Measurements from ENCODE around the gene ACSM2B. TPM values are rescaled to one million over a fixed set of nuclear protein-coding genes. Genes with fewer than 3 reads are reported as not detected.
"Not testable (repeated sequence)": the region's sequence is repeated elsewhere in the genome, so short reads cannot be mapped to it uniquely, and the experiment has no call there.

ACSM2B gene
- total RNA-seq, 5 donors from 2014 or later (not counting 1 experiment from before 2014, with no cell fraction given) = 0.18 to 0.86 TPM; not detected in 3

DNA sequence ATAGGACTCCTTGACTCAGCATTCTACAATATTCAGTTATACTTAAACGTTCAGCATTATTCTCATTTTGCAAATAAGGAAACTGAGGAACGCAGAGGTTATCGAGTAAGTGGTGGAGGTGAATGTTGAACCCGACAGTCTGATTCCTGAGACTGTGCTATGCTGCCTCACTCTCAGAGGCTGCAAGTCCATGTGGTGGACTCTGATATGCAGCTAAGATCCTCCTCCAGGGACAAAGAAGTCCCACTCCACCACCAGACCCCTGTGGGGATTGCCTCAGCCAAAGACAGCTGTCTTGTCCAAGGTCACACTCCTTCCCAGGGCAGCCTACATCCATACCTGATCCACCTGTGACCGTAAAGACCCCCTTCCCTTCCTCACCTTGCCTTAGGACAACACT lies 37.5 kb downstream of the ACSM2B start:
- no peaks in the 10 kb centered on the region for H3K36me3 Mint-ChIP-seq
- Histone ChIP-seq H3K36me3 (ENCODE audit: control insufficient read depth in 2 of 2, extremely low read depth in 1 of 2, insufficient read depth in 1 of 2, low read length in 1 of 2) (no peaks in the 10 kb centered on the region), H3K4me1 (ENCODE audit: control insufficient read depth in 1 of 2, extremely low read depth in 1 of 2, insufficient read depth in 2 of 2, low read length in 2 of 2) (no peaks in the 10 kb centered on the region), H3K27ac (ENCODE audit: low read length) (no peak overlapping the region), H3K27me3 (replicated peaks in 1 of 2; ENCODE audit: control insufficient read depth in 2 of 2, extremely low read depth in 1 of 2, insufficient read depth in 2 of 2, low read length in 1 of 2) (no peaks in the 10 kb centered on the region), H3K9me3 (no peaks in the 10 kb centered on the region), H3K4me3 (ENCODE audit: control insufficient read depth in 1 of 2, extremely low read depth in 1 of 2, low read length in 1 of 2) (no peak overlapping the region)
- no peaks in the 10 kb centered on the region for H3K9me3 Mint-ChIP-seq
- H3K27ac Mint-ChIP-seq = no peak overlapping the region
- no peak overlapping the region for H3K4me3 Mint-ChIP-seq
- ATAC-seq (replicated peaks in 1 of 4) = no peak
- no peak for DNase-seq
- H3K4me1 Mint-ChIP-seq = no peaks in the 10 kb centered on the region
- no CpG with 5 or more reads among the region's 5 CpGs for WGBS (ENCODE audit: insufficient coverage)
- ChIA-PET POLR2A (no interaction called here), CTCF (no interaction called here)
- H3K27me3 Mint-ChIP-seq = peaks cover 6 to 10% of the 10 kb centered on the region in 2 donors

- Mint-ChIP-seq H3K36me3 (no peaks in the 10 kb centered on the region), H3K27me3 (peaks cover 2 to 6% of the 10 kb centered on the region in 2 donors), H3K27ac (no peak overlapping the region), H3K4me3 (no peak overlapping the region), H3K9me3 (no peaks in the 10 kb centered on the region), H3K4me1 (no peaks in the 10 kb centered on the region)
- no peak overlapping the region for H3K4me3 ChIP-seq (ENCODE audit: control insufficient read depth in 1 of 2, extremely low read depth in 1 of 2, low read length in 1 of 2)
- DNase-seq (no peak), ATAC-seq (replicated peaks in 1 of 4) (no peak)
- no peak overlapping the region for H3K27ac ChIP-seq (ENCODE audit: low read length)
- no CpG with 5 or more reads among the region's 1 CpG for WGBS (ENCODE audit: insufficient coverage)
- no peaks in the 10 kb centered on the region for H3K36me3 ChIP-seq (ENCODE audit: control insufficient read depth in 2 of 2, extremely low read depth in 1 of 2, insufficient read depth in 1 of 2, low read length in 1 of 2)
- POLR2A ChIA-PET = no interaction called here
- no peaks in the 10 kb centered on the region for H3K9me3 ChIP-seq
- CTCF ChIA-PET = no interaction called here
- H3K27me3 ChIP-seq (replicated peaks in 1 of 2; ENCODE audit: control insufficient read depth in 2 of 2, extremely low read depth in 1 of 2, insufficient read depth in 2 of 2, low read length in 1 of 2) = no peaks in the 10 kb centered on the region
- H3K4me1 ChIP-seq (ENCODE audit: control insufficient read depth in 1 of 2, extremely low read depth in 1 of 2, insufficient read depth in 2 of 2, low read length in 2 of 2) = no peaks in the 10 kb centered on the region
These were observed 38.0 kb downstream of the ACSM2B start for GRCh38 chr16:20538181-20538580.

DNA sequence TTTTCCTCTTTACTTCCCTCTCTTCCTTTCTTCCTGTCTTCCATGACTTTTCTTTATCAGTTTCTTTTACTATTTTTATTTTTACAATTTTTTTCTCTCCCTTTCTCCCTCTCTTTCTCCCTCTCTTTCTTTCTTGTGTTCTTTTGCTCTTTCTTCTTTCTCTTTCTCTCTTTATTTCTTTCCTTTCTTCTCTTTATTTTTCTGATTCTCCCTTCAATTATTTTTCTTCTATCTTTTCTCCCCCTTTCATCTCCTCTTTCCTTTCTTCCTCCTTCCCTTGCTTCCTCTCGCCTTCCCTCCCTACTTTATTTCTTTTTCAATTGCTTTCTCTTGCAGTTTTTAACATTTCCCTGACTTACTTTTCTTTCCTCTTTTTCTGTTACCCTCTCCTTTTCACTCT lies 39.5 kb downstream of the ACSM2B start:
- H3K27ac ChIP-seq (ENCODE audit: low read length); H3K36me3 ChIP-seq (ENCODE audit: control insufficient read depth in 2 of 2, extremely low read depth in 1 of 2, insufficient read depth in 1 of 2, low read length in 1 of 2); H3K4me1 Mint-ChIP-seq; H3K9me3 Mint-ChIP-seq; H3K36me3 Mint-ChIP-seq; ATAC-seq (replicated peaks in 1 of 4); H3K27me3 Mint-ChIP-seq; DNase-seq; H3K4me3 ChIP-seq (ENCODE audit: control insufficient read depth in 1 of 2, extremely low read depth in 1 of 2, low read length in 1 of 2); H3K9me3 ChIP-seq; H3K27me3 ChIP-seq (replicated peaks in 1 of 2; ENCODE audit: control insufficient read depth in 2 of 2, extremely low read depth in 1 of 2, insufficient read depth in 2 of 2, low read length in 1 of 2); POLR2A ChIA-PET; H3K4me3 Mint-ChIP-seq; H3K4me1 ChIP-seq (ENCODE audit: control insufficient read depth in 1 of 2, extremely low read depth in 1 of 2, insufficient read depth in 2 of 2, low read length in 2 of 2); H3K27ac Mint-ChIP-seq; CTCF ChIA-PET: not testable (repeated sequence)
- 17% methylated on average over 1 of the region's 1 CpG for whole genome bisulfite sequencing (ENCODE audit: insufficient coverage)

DNA sequence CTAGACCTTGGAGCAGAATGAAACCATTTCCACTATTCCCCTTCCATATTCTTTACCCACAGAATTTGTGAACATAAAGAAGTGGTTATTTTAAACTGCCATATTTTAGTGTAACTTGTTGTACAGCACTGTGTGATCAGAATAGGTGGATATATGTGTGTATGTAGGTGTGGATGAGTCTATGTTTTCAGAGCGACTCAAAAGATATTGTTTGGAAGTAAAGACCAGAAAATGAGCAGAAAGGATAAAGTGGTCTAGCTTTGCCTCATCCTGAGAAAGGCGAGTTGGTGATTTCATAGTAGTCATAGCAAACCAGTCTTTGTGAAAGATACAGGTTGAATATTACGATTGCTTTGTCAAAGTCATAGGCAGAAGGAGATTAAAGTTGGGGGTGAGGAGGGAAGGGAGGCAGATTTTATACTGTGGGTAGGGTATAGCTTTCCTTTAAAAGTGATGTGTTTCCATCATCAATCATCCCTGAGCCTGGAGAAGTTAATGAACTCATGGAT lies 43.8 kb downstream of the ACSM2B start:
- H3K36me3 Mint-ChIP-seq; H3K9me3 ChIP-seq; H3K27me3 Mint-ChIP-seq; H3K27ac Mint-ChIP-seq; H3K27ac ChIP-seq (ENCODE audit: low read length); DNase-seq; H3K4me1 ChIP-seq (ENCODE audit: control insufficient read depth in 1 of 2, extremely low read depth in 1 of 2, insufficient read depth in 2 of 2, low read length in 2 of 2); H3K4me3 Mint-ChIP-seq; H3K36me3 ChIP-seq (ENCODE audit: control insufficient read depth in 2 of 2, extremely low read depth in 1 of 2, insufficient read depth in 1 of 2, low read length in 1 of 2); ATAC-seq (replicated peaks in 1 of 4); POLR2A ChIA-PET; H3K4me3 ChIP-seq (ENCODE audit: control insufficient read depth in 1 of 2, extremely low read depth in 1 of 2, low read length in 1 of 2); H3K9me3 Mint-ChIP-seq; H3K27me3 ChIP-seq (replicated peaks in 1 of 2; ENCODE audit: control insufficient read depth in 2 of 2, extremely low read depth in 1 of 2, insufficient read depth in 2 of 2, low read length in 1 of 2); H3K4me1 Mint-ChIP-seq; CTCF ChIA-PET: not testable (repeated sequence)
- no CpG with 5 or more reads among the region's 3 CpGs for WGBS (ENCODE audit: insufficient coverage)

GRCh38 chr16:20531795-20532194 lies 44.4 kb downstream of the ACSM2B start:
- CTCF ChIA-PET; H3K4me1 ChIP-seq (ENCODE audit: control insufficient read depth in 1 of 2, extremely low read depth in 1 of 2, insufficient read depth in 2 of 2, low read length in 2 of 2); H3K27me3 ChIP-seq (replicated peaks in 1 of 2; ENCODE audit: control insufficient read depth in 2 of 2, extremely low read depth in 1 of 2, insufficient read depth in 2 of 2, low read length in 1 of 2); H3K36me3 ChIP-seq (ENCODE audit: control insufficient read depth in 2 of 2, extremely low read depth in 1 of 2, insufficient read depth in 1 of 2, low read length in 1 of 2); H3K9me3 Mint-ChIP-seq; H3K27ac ChIP-seq (ENCODE audit: low read length); H3K4me3 ChIP-seq (ENCODE audit: control insufficient read depth in 1 of 2, extremely low read depth in 1 of 2, low read length in 1 of 2); ATAC-seq (replicated peaks in 1 of 4); H3K4me1 Mint-ChIP-seq; H3K27me3 Mint-ChIP-seq; DNase-seq; H3K27ac Mint-ChIP-seq; H3K36me3 Mint-ChIP-seq; POLR2A ChIA-PET; H3K4me3 Mint-ChIP-seq; H3K9me3 ChIP-seq: not testable (repeated sequence)
- no CpG with 5 or more reads among the region's 13 CpGs for WGBS (ENCODE audit: insufficient coverage)

DNA sequence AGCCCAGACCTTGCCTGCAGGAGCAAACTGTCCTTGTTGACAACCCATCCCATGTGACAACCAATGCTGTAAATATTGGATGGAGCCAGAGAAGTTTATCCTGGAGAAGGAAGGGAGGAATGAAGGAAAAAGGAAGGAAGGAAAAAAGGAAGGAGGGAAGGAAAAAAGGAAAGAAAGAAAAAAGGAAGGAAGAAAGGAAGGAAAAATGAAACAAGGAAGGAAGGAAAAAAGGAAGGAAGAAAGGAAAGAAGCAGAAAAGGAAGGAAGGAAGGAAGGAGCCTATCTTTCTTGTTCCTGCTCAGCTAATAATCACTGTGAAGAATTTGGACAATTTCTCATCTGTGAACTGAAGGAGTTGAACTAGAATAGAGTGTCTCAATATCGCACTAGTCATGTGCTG lies 56.1 kb downstream of the ACSM2B start:
- POLR2A ChIA-PET = no interaction called here
- peaks cover 0 to 6% (median 0%) of the 10 kb centered on the region in 3 donors for H3K9me3 Mint-ChIP-seq
- CTCF ChIA-PET = interaction anchor here in 1 of 2 donors (0.7 kb wide), 1 partner anchor 271 kb away, joined by 3 read pairs; no protein-coding TSS in a partner anchor
- WGBS (ENCODE audit: insufficient coverage) = 80% methylated on average over 1 of the region's 1 CpG
- no peaks in the 10 kb centered on the region for H3K36me3 Mint-ChIP-seq
- peak overlapping the region in 1 of 2 donors; percentile 25 for H3K27ac Mint-ChIP-seq
- H3K27me3 ChIP-seq (replicated peaks in 1 of 2; ENCODE audit: control insufficient read depth in 2 of 2, extremely low read depth in 1 of 2, insufficient read depth in 2 of 2, low read length in 1 of 2) = peaks cover 0 to 2% of the 10 kb centered on the region in 2 experiments
- no peak for ATAC-seq (replicated peaks in 1 of 4)
- H3K36me3 ChIP-seq (ENCODE audit: control insufficient read depth in 2 of 2, extremely low read depth in 1 of 2, insufficient read depth in 1 of 2, low read length in 1 of 2) = no peaks in the 10 kb centered on the region
- peaks cover 7 to 9% of the 10 kb centered on the region in 2 donors for H3K27me3 Mint-ChIP-seq
- H3K9me3 ChIP-seq = no peaks in the 10 kb centered on the region
- no peak overlapping the region for H3K4me3 ChIP-seq (ENCODE audit: control insufficient read depth in 1 of 2, extremely low read depth in 1 of 2, low read length in 1 of 2)
- no peak overlapping the region for H3K27ac ChIP-seq (ENCODE audit: low read length)
- no peak for DNase-seq
- no peak overlapping the region for H3K4me3 Mint-ChIP-seq
- no peaks in the 10 kb centered on the region for H3K4me1 Mint-ChIP-seq
- H3K4me1 ChIP-seq (ENCODE audit: control insufficient read depth in 1 of 2, extremely low read depth in 1 of 2, insufficient read depth in 2 of 2, low read length in 2 of 2) = no peaks in the 10 kb centered on the region

DNA sequence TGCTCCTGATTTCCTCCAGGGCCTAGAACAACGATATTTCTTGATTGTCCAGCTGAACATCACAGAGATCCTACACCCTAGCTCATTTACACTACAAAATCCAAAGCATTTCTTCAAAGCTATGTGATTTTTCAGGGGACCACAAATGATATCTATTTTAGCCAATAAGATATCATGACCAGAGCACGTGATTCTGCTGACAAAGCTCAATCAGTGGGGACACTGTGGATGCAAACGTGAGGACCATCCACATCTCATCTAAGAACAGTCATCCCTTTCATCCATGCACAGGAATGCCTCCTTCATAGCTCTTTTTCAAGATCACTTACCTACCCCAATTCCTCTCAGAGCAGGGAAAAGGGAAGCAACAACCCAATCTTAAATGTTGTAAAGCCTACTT lies 56.9 kb downstream of the ACSM2B start:
- ChIA-PET POLR2A (no interaction called here), CTCF (no interaction called here)
- no peak for DNase-seq
- Histone ChIP-seq H3K27ac (ENCODE audit: low read length) (no peak overlapping the region), H3K4me1 (ENCODE audit: control insufficient read depth in 1 of 2, extremely low read depth in 1 of 2, insufficient read depth in 2 of 2, low read length in 2 of 2) (no peaks in the 10 kb centered on the region), H3K4me3 (ENCODE audit: control insufficient read depth in 1 of 2, extremely low read depth in 1 of 2, low read length in 1 of 2) (no peak overlapping the region), H3K36me3 (ENCODE audit: control insufficient read depth in 2 of 2, extremely low read depth in 1 of 2, insufficient read depth in 1 of 2, low read length in 1 of 2) (no peaks in the 10 kb centered on the region), H3K9me3 (no peaks in the 10 kb centered on the region), H3K27me3 (replicated peaks in 1 of 2; ENCODE audit: control insufficient read depth in 2 of 2, extremely low read depth in 1 of 2, insufficient read depth in 2 of 2, low read length in 1 of 2) (peaks cover 0 to 2% of the 10 kb centered on the region in 2 experiments)
- Mint-ChIP-seq H3K9me3 (peaks cover 0 to 9% (median 0%) of the 10 kb centered on the region in 3 donors), H3K27me3 (peaks cover 9 to 10% of the 10 kb centered on the region in 2 donors), H3K36me3 (no peaks in the 10 kb centered on the region), H3K4me3 (no peak overlapping the region), H3K4me1 (no peaks in the 10 kb centered on the region), H3K27ac (no peak overlapping the region)
- 61% methylated on average over 3 of the region's 3 CpGs for WGBS (ENCODE audit: insufficient coverage)
- ATAC-seq (replicated peaks in 1 of 4) = no peak
